C4-2B (cell line): Measurements from ENCODE around the gene VOPP1.

Experiments
- CTCF ChIP-seq: fragments of 450-650 bp; conservative IDR thresholded peaks from 2 replicates; pipeline ENCODE4 v1.5.1; 2017; ENCODE audit warnings: mild to moderate bottlenecking
- ZFX ChIP-seq: fragments of 450-650 bp; IDR thresholded peaks from 2 replicates; pipeline ENCODE4 v1.6.1; 2017

- no peak for TF ChIP-seq CTCF
- no peak for TF ChIP-seq ZFX
These were observed 103.0 kb downstream of the VOPP1 start for GRCh38 chr7:55469271-55469681.
